Activated T-cell treated with anti-CD3 and anti-CD28 coated beads, Interleukin-2, amount 50 U/mL, for 72 hours (primary cell): ENCODE data around the gene MDFIC2. TPM values are rescaled to one million over a fixed set of nuclear protein-coding genes. Genes with fewer than 3 reads are reported as not detected.
"Not testable (repeated sequence)": the region's sequence is repeated elsewhere in the genome, so short reads cannot be mapped to it uniquely, and the experiment has no call there.

ENCODE experiments used
- ATAC-seq, 2 donors: fragments of 150-1000 bp; cut with Tn5 transposase; replicated peaks in 1 of 2; 2 replicates each; pipeline ENCODE4 v1.10.0; 2021; ENCODE audit warnings: moderate library complexity in 2 of 2, mild to moderate bottlenecking in 1 of 2
- DNase-seq, 2 donors: peaks; one replicate each; pipeline ENCODE4 v3.0.0; 2021 to 2022; ENCODE audit warnings: mixed read lengths in 1 of 2
- H3K27ac Mint-ChIP-seq: one replicate; pipeline ENCODE4 v1.8.0; 2022; ENCODE audit warnings: mild to moderate bottlenecking, moderate library complexity, mixed read lengths
- H3K27me3 Mint-ChIP-seq: one replicate; pipeline ENCODE4 v1.8.0; 2022; ENCODE audit warnings: low read depth, mixed read lengths
- H3K36me3 Mint-ChIP-seq, 2 donors: one replicate each; pipeline ENCODE4 v1.8.0; 2022; ENCODE audit warnings: mixed read lengths in 2 of 2, mild to moderate bottlenecking in 1 of 2; ENCODE audit not compliant: insufficient read depth in 2 of 2
- H3K4me1 Mint-ChIP-seq: one replicate; pipeline ENCODE4 v1.8.0; 2022; ENCODE audit warnings: low read depth, mixed read lengths
- H3K4me3 Mint-ChIP-seq, 2 donors: one replicate each; pipeline ENCODE4 v1.8.0; 2022; ENCODE audit warnings: mild to moderate bottlenecking in 2 of 2, mixed read lengths in 2 of 2, moderate library complexity in 2 of 2
- H3K9me3 Mint-ChIP-seq, 2 donors: one replicate each; pipeline ENCODE4 v1.8.0; 2022; ENCODE audit warnings: mixed read lengths in 2 of 2
- total RNA-seq, 2 donors: library from RNA; stranded (reverse); gene quantifications; one replicate each; pipeline ENCODE4 v1.2.3, GENCODE V29; 2022

MDFIC2 gene
- total RNA-seq, 2 donors from 2014 or later, result not detected

DNA sequence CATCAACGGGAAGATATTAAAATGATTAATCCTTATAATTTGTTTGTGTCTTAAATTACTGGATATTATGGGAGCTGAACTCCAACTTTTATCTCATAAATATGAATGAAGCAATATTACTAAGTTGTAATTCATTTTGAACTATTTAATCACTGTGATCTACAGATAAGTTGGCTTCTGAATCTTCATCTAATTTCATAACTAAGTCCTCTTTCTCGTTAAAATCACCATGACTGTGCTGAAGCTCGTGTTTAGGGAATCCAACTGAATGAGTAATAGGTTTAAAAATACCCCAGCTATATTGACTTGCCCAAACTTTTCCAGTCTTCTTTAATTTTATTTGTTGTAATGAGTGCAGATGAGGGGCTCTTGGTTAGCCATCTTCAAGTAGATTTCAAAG, 14.1 kb downstream of the MDFIC2 start:
- Mint-ChIP-seq H3K27ac (no peak overlapping the region), H3K27me3 (peaks cover 13% of the 10 kb centered on the region), H3K36me3 (no peaks in the 10 kb centered on the region), H3K4me1 (no peaks in the 10 kb centered on the region), H3K9me3 (no peaks in the 10 kb centered on the region), H3K4me3 (no peak overlapping the region)
- DNase-seq (no peak), ATAC-seq (no peak)

DNA sequence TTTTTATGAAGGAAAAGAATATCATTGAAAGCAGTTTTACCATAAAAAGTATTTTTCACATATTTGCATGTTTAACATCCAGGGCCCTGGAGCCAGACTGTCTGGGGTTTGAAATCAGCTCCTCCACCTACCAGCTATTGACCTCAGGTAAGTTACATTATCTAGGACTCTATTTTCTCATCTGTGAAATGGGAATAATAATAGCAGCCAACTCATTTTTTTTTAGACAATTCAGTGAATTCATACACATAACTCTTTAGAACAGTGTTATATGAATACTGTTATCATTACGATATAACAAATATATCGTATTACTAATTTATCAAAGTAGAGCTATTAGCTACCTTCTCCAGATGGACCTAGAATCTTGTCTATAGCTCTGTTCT, 21.3 kb downstream of the MDFIC2 start:
- no peak for ATAC-seq
- H3K27me3 Mint-ChIP-seq, result peaks cover 6% of the 10 kb centered on the region
- peaks cover 0 to 1% of the 10 kb centered on the region in 2 donors for H3K9me3 Mint-ChIP-seq
- H3K36me3 Mint-ChIP-seq, result peaks cover 0 to 1% of the 10 kb centered on the region in 2 donors
- no peak overlapping the region for H3K27ac Mint-ChIP-seq
- H3K4me3 Mint-ChIP-seq, result no peak overlapping the region
- no peaks in the 10 kb centered on the region for H3K4me1 Mint-ChIP-seq
- DNase-seq, result no peak

DNA sequence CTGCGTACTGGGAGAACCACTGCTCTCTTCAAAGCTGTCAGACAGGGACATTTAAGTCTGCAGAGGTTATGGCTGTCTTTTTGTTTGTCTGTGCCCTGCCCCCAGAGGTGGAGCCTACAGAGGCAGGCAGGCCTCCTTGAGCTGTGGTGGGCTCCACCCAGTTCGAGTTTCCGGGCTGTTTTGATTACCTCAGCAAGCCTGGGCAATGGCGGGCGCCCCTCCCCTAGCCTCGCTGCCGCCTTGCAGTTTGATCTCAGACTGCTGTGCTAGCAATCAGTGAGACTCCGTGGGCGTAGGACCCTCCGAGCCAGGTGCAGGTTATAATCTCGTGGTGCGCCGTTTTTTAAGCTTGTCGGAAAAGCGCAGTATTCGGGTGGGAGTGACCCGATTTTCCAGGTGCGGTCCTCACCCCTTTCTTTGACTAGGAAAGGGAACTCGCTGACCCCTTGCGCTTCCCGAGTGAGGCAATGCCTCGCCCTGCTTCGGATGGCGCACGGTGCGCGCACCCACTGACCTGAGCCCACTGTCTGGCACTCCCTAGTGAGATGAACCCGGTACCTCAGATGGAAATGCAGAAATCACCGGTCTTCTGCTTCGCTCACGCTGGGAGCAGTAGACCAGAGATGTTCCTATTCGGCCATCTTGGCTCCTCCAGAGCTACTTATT, 21.9 kb downstream of the MDFIC2 start:
- not testable (repeated sequence) for H3K27me3 Mint-ChIP-seq, DNase-seq, H3K9me3 Mint-ChIP-seq, H3K4me1 Mint-ChIP-seq, ATAC-seq, H3K36me3 Mint-ChIP-seq, H3K4me3 Mint-ChIP-seq, H3K27ac Mint-ChIP-seq

DNA sequence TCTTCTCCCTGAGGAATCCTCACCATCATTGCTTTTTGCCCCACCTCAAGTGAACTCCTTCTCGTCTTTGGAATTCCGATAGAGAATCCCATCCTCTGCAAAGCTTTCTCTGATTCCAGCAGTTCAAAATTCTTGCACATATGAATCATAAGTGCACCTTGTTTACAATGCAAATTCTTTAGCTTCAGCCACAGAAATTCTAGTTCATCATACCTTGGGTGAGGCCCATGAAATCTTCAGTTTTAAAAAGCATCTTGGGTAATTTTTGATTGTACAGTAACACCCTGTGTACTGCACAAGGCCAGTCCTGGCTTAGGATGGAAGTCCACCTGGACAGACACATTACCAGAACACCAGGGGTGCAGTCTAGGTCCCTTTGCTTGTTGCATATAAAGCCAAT, 30.8 kb downstream of the MDFIC2 start:
- Mint-ChIP-seq H3K27me3 (peaks cover 11% of the 10 kb centered on the region), H3K36me3 (no peaks in the 10 kb centered on the region), H3K9me3 (peaks cover 0 to 4% of the 10 kb centered on the region in 2 donors), H3K27ac (no peak overlapping the region), H3K4me3 (no peak overlapping the region), H3K4me1 (no peaks in the 10 kb centered on the region)
- DNase-seq, result no peak
- ATAC-seq, result no peak

DNA sequence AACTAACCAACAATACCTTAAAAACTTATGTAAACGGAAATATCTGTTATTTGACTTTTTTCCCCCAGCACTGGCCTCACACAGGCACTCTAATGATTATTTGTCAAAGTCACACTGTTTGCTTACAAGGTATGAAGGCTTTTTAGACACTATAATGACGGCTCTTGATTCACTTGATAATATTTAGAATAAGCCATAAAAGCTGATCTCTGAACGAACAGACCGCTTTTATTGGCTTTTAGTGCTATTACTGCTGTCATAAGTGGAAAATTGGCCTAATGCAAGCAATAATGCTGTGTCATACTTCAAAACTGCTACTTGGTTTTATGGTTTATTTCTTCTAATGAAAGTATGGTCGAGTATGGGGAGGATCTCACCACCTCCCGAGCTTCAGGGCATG, 35.1 kb downstream of the MDFIC2 start:
- DNase-seq, result no peak
- no peak for ATAC-seq
- Mint-ChIP-seq H3K4me3 (no peak overlapping the region), H3K36me3 (no peaks in the 10 kb centered on the region), H3K27me3 (peaks cover 11% of the 10 kb centered on the region), H3K9me3 (no peaks in the 10 kb centered on the region), H3K27ac (no peak overlapping the region), H3K4me1 (no peaks in the 10 kb centered on the region)

DNA sequence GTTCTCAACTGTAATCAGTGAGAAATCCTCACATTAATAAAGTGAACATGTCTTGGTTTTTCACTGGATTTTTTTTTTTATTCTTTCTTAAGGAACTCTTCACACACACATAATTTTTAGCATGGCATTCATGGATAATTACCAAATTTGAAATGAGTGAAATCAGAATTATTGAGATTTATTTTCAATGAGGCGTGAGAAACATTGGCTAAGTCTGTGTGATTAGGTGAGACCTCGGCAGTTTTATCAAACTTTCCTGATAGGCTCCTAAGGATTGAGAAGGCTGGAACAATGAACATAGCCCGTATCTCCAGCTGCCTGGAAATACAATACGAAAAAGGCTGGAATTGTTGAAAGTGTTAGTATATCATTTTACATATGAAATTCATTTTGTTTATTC, 35.5 kb downstream of the MDFIC2 start:
- no peak for DNase-seq
- no peak for ATAC-seq
- Mint-ChIP-seq H3K9me3 (no peaks in the 10 kb centered on the region), H3K27ac (no peak overlapping the region), H3K27me3 (peaks cover 11% of the 10 kb centered on the region), H3K36me3 (no peaks in the 10 kb centered on the region), H3K4me1 (no peaks in the 10 kb centered on the region), H3K4me3 (no peak overlapping the region)

DNA sequence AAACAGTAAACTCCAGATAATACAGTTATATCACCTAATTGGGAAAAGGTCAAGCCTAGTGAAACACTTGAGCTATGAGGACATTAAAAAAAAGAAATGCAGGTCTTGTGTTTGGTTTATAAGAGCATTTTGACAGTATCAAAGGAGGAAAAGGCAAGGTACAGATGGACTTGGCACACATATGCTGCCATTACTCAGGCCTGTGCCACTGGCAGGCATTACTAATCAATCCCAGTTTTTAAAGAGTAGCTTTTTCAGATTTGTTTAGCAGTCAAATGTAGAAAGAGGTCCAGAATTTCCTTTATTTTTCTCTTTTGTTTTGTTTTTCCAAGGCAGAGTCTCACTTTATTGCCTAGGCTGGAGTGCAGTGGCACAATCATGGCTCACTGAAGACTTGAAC, 38.9 kb downstream of the MDFIC2 start:
- Mint-ChIP-seq H3K36me3 (no peaks in the 10 kb centered on the region), H3K4me1 (no peaks in the 10 kb centered on the region), H3K27me3 (no peaks in the 10 kb centered on the region), H3K9me3 (no peaks in the 10 kb centered on the region), H3K4me3 (no peak overlapping the region), H3K27ac (no peak overlapping the region)
- ATAC-seq (no peak), DNase-seq (no peak)

DNA sequence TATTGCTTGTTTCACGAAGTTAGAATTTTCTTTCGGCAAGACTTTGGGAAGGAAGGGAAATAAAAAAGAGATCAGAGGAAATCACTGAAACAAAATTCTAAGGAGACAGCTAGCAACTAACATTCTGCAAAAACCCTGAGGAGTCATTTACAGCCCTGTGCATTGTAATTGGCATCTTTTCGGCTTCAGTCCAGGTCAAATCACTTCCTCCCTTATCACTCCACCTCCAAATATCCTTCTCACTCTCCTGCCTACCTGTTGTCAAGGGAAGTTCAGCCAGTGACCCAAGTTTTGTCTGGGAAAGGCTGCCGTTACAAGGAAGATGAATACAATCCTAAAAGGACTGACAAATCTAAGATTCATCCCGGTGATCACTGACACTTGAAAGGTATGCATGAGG, 39.6 kb downstream of the MDFIC2 start:
- H3K36me3 Mint-ChIP-seq, result no peaks in the 10 kb centered on the region
- no peaks in the 10 kb centered on the region for H3K9me3 Mint-ChIP-seq
- ATAC-seq (no peak), DNase-seq (no peak)
- no peaks in the 10 kb centered on the region for H3K27me3 Mint-ChIP-seq
- H3K27ac Mint-ChIP-seq, result no peak overlapping the region
- no peak overlapping the region for H3K4me3 Mint-ChIP-seq
- H3K4me1 Mint-ChIP-seq, result no peaks in the 10 kb centered on the region

DNA sequence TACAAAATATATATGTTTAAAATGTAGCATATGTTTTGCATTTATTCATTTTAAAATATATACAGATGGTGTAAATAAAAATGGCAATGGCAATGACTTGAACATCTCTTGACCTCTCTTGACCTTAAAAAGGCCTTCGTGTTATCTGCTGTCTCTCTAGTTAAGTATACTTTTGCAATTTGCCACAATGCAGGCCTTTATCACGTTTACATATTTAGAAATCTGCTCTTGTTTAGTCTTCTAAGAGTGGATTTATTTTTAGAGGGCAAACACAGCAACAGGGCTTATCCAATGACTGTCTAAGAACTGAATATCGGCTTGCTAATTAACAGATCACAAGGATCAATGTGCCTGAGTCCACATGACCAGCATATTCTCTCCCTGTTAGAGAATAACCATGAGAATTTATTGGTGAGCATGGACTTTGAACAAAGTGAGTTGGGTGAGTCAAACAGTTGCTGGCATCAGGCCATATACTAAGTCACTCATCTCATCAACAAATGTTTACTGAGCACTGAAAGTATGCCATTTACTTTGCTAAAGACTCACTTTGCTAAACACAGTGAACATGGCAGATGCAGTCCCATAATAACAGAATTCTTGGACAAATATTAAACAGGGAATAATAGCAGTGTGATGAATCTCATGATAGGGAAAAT, 48.2 kb downstream of the MDFIC2 start:
- Mint-ChIP-seq H3K27me3 (peaks cover 4% of the 10 kb centered on the region), H3K9me3 (no peaks in the 10 kb centered on the region), H3K4me3 (no peak overlapping the region), H3K4me1 (no peaks in the 10 kb centered on the region), H3K27ac (no peak overlapping the region), H3K36me3 (no peaks in the 10 kb centered on the region)
- no peak for DNase-seq
- ATAC-seq, result no peak

DNA sequence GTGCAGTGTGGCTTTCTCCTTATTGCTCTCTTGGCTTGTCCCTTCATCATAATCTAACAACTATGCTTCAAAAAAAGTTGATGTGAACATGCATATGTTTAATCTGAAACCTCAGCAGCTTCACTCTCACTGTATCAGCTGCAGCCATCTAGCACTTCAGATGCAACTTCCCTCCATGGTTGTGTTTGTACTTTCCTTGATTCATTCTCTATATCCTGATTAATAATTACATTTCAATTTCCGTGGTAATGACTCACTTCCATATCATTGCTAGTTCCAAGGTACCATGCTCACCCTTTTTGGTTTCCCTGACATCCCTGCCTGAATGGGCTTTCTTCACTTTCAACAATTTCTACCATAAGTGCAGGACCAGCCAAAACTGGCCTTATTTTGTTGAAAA, 51.2 kb downstream of the MDFIC2 start:
- no peak overlapping the region for H3K27ac Mint-ChIP-seq
- ATAC-seq, result no peak

DNA sequence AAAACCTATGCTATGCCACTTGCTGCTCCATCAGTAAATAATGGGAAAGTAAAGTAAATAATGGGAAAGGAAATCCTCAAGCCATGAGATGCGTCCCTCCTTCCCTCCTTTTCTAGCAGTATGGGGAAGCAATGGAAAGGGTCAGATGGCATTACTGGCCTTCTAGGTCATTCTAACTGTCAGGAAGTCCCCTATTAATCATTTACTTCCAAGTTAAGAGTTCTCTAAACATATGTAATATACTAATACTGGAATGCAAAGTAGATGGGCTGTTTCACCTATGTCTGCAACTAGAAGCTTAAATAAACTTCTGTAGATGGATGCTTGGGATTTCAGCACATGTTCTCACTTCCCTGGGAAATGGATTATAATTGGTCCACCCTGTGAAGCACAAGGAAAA, 55.9 kb downstream of the MDFIC2 start:
- Mint-ChIP-seq H3K4me1 (no peaks in the 10 kb centered on the region), H3K27me3 (peaks cover 10% of the 10 kb centered on the region), H3K27ac (no peak overlapping the region), H3K9me3 (no peaks in the 10 kb centered on the region), H3K4me3 (no peak overlapping the region), H3K36me3 (no peaks in the 10 kb centered on the region)
- no peak for ATAC-seq
- no peak for DNase-seq

More for the DNA sequence above, 51.2 kb downstream of the MDFIC2 start:
- no peak for DNase-seq
- H3K27me3 Mint-ChIP-seq, result peaks cover 4% of the 10 kb centered on the region
- H3K4me3 Mint-ChIP-seq, result no peak overlapping the region
- H3K4me1 Mint-ChIP-seq, result no peaks in the 10 kb centered on the region
- no peaks in the 10 kb centered on the region for H3K9me3 Mint-ChIP-seq
- H3K36me3 Mint-ChIP-seq, result no peaks in the 10 kb centered on the region

DNA sequence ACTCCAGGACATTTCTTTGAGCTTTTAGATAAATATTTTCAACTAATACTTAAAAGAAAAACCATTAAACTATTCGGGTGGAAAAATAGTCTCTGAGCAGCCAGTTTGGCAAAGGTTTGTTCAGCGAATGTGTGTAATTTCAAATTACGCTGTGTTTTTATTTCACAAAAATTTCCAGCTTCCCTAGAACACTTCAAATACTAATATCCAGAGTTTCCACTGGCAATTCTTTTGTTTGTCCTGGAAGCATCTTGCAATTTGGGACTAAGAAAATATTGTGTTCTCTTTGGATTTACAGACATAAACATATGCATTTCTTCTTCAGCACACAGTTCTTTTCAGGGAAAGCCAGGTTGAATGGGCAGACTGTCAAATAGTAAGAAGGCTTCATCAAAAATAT, 61.9 kb downstream of the MDFIC2 start:
- DNase-seq (no peak), ATAC-seq (no peak)
- no peaks in the 10 kb centered on the region for H3K4me1 Mint-ChIP-seq
- H3K27me3 Mint-ChIP-seq, result no peaks in the 10 kb centered on the region
- no peak overlapping the region for H3K4me3 Mint-ChIP-seq
- no peak overlapping the region for H3K27ac Mint-ChIP-seq
- H3K36me3 Mint-ChIP-seq, result no peaks in the 10 kb centered on the region
- peaks cover 0 to 2% of the 10 kb centered on the region in 2 donors for H3K9me3 Mint-ChIP-seq

DNA sequence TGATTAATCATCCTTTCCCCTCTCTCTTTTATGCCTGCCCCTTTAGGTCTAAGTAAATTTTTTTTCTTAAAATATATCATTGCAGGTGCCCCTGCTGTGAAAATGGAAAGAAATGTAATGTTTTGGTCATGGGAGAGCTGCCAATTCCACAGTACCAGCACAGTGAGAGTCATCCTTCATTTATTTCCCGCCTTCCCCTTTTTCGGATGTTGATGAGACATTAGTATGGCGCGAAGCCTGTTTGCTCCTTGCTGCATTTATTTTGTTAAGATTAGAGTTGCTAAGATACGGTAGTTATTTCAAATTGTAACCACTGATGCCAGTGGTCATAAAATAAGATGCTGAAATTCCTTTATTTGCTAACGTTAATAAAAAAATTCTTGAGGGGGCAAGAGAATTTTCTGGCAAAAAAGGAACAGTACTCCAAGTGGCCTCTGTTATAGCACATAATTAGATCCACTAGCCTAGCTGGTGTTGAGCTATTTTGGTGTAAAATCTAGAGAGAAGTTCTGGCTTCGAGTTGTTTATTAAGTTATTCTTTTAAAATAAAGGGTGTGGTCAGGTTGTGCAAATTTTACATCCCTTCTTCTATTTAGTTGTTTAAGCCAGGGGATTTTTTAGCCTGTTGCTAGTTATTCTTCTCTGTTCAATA, 62.8 kb downstream of the MDFIC2 start:
- Mint-ChIP-seq H3K4me3 (no peak overlapping the region), H3K9me3 (peaks cover 0 to 2% of the 10 kb centered on the region in 2 donors), H3K36me3 (no peaks in the 10 kb centered on the region), H3K27me3 (no peaks in the 10 kb centered on the region), H3K4me1 (no peaks in the 10 kb centered on the region), H3K27ac (no peak overlapping the region)
- ATAC-seq (no peak), DNase-seq (no peak)
